NCI-H2171 treated with DMSO at 0.1 percent for 48 hours (cell line): ENCODE data around the gene ELOVL3.

Experiments
- DNase-seq: peaks from one replicate; lab custom pipeline; 2025; lab: John Stamatoyannopoulos, UW

ELOVL3 gene

DNA sequence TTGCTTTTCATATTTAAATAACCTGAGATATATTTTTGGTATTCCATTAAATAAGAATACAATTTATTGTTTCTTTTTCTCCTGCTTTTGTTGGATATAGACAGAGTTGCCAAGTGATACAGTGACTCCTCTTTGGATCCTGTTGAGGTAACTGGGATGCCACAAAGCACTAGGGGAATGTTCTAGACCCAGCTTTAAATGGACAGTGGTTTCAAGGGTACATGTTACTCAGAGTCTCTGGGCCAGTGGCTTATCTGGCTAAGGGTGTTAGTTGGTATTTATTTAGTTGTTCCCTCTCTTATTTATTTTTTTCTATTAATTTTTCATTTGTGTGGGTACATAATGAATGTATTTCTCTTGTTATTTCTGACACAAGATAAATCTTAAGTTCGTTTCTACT lies 28.3 kb downstream of the ELOVL3 start:
- no peak for DNase-seq

DNA sequence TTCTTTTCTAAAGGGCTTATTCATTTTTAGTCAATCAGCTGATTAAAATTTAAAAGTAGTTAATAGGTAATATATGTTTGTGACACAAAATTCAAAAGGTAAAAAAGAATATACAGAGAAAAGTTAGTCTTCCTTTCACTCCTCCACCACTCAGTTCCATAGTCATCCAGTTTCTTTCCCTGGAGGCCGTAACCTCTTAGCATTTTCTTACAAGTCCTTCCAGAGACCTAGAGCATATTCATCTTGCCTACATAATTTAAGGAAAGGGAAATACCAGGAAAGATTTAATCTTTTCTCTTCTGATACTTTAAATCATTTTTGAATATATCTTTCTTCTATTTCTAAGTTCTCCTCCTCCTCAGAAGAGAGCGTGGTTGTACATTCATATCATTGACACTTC lies 29.3 kb downstream of the ELOVL3 start:
- no peak for DNase-seq

DNA sequence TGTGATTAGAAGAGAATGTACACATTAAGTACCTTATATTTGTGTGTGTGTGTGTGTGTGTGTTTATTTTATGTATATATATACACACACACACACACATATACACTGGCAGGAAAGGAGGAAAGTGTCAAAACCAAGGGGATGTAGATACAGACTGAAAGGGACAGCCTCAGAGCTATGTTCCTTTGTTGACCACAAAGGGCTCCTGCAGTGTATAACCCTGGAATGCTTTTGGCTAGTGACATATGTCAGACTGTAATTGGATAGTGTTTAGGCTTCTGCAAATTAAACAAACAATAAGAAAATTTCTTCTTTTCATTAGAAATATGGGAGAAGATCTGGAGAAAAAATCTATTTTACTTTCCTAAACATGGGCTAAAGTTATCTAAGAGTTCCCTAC lies 35.1 kb downstream of the ELOVL3 start:
- DNase-seq: peak; percentile 17

DNA sequence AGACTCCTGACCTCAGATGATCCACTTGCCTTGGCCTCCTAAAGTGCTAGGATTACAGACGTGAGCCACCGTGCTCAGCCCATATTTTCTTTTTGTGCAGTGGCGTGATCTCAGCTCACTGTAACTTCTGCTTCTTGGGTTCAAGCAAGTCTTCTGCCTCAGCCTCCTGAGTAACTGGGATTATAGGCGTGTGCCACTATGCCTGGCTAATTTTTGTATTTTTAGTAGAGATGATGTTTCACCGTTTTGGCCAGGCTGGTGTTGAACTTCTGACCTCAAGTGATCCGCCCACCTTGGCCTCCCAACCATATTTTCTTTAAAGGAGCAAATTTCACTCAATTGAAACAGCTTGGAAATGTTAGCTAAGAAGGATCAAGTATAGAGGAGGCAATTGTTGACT lies 35.7 kb downstream of the ELOVL3 start:
- DNase-seq: no peak

DNA sequence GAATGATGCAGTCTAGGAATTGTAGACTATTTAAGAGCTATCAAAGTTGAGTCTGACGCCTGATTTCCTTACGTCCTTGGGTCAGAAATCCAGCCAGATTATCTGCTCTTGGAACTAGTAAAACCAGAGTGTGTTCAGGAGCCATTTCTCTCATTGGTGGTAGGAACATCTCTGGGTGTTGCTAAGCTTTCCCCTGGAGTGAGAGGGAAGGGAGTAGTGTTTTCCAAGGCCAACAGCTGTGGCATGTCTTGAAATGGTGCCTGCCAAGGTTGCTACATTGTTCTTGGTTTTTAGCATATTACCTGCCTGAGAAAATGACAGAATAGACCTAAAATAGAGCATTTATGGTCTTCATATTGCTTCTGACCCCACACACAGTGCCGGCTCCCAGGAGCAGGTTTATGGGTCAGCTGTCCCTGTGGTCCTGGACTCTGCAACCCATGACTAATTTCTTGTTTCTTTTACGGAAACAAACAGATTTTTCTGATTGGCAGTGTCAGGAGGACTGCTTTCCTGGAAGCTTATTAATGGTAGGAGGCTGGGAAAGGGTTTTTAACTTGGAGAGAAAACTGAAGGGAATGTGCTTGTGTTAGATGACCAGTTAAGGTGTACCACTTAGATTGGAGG lies 36.8 kb downstream of the ELOVL3 start:
- DNase-seq: no peak

DNA sequence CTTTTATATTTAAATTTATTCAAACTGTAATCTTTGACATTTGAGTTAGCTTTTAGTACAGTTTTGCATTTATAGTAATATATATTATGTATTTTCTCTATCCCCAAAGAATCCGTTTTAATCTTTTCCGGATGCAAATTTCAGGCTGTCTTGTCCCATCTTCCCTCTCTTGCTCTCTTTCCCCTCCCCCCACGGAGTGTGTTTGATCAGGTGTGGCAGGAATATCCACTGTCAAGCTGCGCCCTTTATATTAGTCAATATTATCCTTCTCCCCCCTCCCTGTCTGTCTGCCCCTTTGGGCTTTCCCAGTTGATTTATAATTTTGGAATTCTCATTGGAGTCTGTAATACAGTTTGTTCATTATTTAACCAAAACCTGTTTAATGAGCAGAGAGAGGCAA lies 38.3 kb downstream of the ELOVL3 start:
- DNase-seq: no peak

DNA sequence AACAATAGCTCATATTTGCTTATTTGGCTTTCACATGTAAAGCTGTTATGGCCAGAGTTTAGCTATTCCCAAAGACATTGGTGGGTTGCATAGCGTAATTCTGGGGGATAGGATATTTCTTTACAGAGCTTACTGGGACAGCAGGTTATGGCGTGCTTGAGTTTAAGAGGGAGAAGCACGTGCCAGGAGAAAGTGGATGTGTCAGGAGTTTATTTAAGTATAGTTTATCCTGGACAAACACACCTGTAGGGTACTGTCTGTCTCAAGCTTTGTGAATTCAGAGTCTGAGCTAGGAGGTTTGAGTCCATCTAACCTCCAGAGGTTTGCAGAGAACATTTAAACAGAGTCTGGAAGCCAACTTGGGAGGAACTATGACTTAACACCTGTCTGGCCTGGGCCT lies 40.6 kb downstream of the ELOVL3 start:
- no peak for DNase-seq

DNA sequence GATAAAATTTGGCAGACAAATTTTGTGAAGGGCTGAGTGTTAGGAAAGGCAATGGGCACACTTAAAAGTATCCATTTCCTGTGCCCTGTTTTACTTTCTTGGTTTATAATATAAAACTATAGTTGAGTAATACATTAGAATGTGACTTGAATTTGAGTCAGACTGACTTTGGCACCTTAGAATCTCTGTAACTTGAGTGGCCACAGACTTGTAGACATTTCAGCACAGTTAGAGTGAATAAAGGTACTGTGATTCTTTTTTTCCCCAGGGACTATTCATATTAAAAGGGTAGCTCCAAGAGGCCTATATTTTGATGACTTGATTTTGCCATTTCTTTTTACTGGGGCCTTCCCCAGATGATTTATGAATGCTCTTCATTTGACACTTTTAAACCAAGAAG lies 41.6 kb downstream of the ELOVL3 start:
- no peak for DNase-seq

DNA sequence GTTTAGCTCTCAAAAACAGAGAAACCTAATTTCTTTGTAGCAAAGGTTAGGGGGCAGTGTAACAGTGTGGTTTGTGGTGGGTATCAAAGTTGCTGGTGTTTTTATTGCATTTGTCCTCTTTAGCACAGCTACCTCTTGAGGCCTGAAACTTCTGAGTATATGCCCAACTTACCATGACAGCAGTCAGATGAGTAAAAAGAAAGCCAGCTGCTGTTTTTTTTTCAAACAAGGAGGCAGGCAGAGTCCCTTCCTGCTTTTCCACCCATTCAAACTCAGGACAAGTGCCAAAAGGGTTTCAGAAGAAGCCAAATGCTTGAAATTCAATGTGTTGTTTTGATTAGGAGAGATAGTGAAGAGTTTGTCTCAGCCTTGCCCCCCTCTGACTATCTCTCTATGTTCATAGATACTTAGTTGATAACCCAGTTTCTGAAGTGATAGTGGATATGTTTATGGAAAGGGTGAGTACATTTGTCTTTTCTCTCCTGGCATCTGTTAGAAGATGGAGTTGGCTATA lies 42.3 kb downstream of the ELOVL3 start:
- no peak for DNase-seq

DNA sequence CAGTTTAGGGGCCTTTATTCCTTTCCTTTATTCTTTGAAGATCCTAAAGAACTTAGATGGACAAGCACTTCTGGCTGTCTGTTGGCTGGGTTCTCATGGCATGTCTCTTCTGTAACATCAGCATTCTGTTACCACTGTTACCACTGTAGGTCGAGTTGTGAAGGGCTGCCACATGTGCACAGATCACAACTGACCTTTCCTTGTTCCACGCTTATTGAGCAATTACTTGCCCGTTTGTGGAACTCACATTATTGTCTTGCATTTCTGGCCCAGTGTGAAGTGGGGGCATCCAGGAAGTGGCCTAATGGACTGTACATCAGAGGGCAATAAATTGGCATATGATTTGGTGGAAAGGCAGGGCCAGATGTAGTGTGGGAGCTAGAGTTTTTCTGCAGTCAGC lies 42.9 kb downstream of the ELOVL3 start:
- DNase-seq: no peak

DNA sequence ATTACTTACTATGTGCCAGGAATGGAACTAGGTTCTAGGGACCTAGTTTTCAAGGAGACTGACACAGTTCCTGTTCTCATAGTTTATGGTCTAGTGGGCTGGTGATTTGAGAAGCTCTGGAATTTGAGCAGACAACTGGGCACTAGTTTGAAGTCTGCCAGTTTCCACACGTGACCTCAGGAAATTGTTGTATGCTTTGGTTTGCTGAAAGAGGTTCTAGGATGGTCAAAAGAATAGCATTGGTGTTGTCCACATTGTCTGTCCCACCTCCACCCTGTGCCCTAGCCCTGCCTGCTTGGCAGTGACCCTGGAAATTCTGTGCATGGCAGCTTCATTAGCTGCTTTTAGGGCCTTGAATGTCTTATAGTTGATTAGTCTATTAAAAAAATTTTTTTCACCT lies 48.0 kb downstream of the ELOVL3 start:
- DNase-seq: no peak

DNA sequence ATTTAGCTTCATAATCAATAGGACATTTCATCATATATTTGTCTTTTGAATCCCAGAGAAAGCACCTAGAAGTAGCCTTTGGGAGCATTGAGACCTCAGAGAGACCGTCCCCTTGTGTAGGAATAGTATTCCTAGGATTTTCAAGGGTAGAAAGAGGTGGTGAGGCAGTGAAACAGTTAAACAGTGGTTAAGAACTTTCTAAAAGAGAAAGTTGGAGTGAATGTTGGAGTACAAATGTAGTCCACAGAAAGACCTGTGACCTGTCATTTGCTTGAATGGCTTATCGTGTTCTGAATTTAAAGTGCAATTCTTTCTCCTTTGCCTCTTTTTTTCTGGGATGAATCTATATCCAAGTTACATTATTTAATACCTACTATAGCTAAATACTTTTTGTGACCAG lies 49.2 kb downstream of the ELOVL3 start:
- DNase-seq: no peak

DNA sequence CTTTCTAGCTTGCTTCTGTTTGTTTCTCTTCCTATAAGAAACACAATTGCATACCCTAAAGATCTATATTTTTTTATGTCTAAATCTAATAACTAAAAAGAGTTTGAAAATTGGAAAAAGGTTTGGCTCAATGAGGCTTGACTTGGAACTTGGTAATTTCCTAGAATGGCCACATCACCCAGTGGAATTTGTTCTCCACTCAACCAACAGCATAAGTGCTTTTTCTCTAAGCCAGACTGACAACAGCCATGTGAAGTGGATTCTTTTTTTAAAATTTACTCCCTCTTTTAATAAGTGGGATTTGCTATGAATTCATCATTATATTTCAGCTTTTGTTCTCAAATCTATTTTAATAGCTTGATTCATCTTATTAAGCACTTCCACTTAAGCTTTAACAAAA lies 53.0 kb downstream of the ELOVL3 start:
- no peak for DNase-seq
